Ascending aorta (tissue), 2 donors: ENCODE results near the gene RASSF6. TPM values are rescaled to one million over a fixed set of nuclear protein-coding genes. Genes with fewer than 3 reads are reported as not detected.
A peak's percentile ranks its signal among the peaks of the same experiment; 100 is the strongest.
"Not testable (repeated sequence)": the region's sequence is repeated elsewhere in the genome, so short reads cannot be mapped to it uniquely, and the experiment has no call there.

Experiments used
- DNase-seq, 2 donors: peaks; one replicate each; pipeline ENCODE4 v3.0.0-alpha.2; 2019; ENCODE audit warnings: low spot score in 2 of 2
- H3K27ac ChIP-seq, 2 donors: fragments of 200-600 bp; sonication (generic); one replicate each; pipeline ENCODE4 v1.5.1; 2016 to 2017; ENCODE audit warnings: mild to moderate bottlenecking in 1 of 2
- H3K27me3 ChIP-seq: fragments of 200-600 bp; sonication (generic); one replicate; pipeline ENCODE4 v1.5.1; 2017
- H3K36me3 ChIP-seq, 2 donors: fragments of 200-600 bp; sonication (generic); one replicate each; pipeline ENCODE4 v1.5.1; 2016
- H3K4me1 ChIP-seq, 2 donors: fragments of 200-600 bp; sonication (generic); one replicate each; pipeline ENCODE4 v1.5.1; 2016 to 2017; ENCODE audit warnings: mild to moderate bottlenecking in 1 of 2
- H3K4me3 ChIP-seq, 2 donors: fragments of 200-600 bp; sonication (generic); one replicate each; pipeline ENCODE4 v1.5.1; 2016 to 2017; ENCODE audit warnings: mild to moderate bottlenecking in 1 of 2
- H3K9me3 ChIP-seq, 2 donors: fragments of 200-600 bp; sonication (generic); one replicate each; pipeline ENCODE4 v1.5.1; 2016
- CTCF ChIP-seq, 3 experiments: fragments of 200-600 bp in 2 of 3; fragments of 450-650 bp in 1 of 3; sonication (generic) in 2 of 3; IDR thresholded peaks; one replicate each; pipeline ENCODE4 v1.5.1; 2016 to 2019; ENCODE audit warnings: antibody characterized with exemption in 3 of 3, mild to moderate bottlenecking in 1 of 3, moderate library complexity in 1 of 3
- intact Hi-C: fragments of 100-400 bp; cut with DNase I; formaldehyde crosslinking; loops from one replicate; pipeline ENCODE4 v1.15.1; 2023
- total RNA-seq: library from RNA; depleted of rRNA; stranded (reverse); fragments of >200 nt; gene quantifications from one replicate; pipeline ENCODE4 v1.1.0, GENCODE V29; 2016

Gene RASSF6
- total RNA-seq, result 1.4 TPM

GRCh38 chr4:73620115-73620792, at the start of gene RASSF6:
RASSF6 (minus strand) TSS chr4:73620436; CDS start chr4:73611795, 8,641 bp downstream.
- Histone ChIP-seq H3K9me3 (no peaks in the 10 kb centered on the region), H3K27ac (no peak within 1 kb of the TSS), H3K4me3 (no peak within 1 kb of the TSS), H3K27me3 (peaks cover 3% of the 10 kb centered on the region), H3K36me3 (no peaks in the 10 kb centered on the region), H3K4me1 (no peaks in the 10 kb centered on the region)
- no peak for TF ChIP-seq CTCF (IDR thresholded peaks at IDR 0.05)
- intact Hi-C loops, result no loop called here
- no peak for DNase-seq

- H3K27ac ChIP-seq, result no peak overlapping the region
- no peaks in the 10 kb centered on the region for H3K27me3 ChIP-seq
- no peak for TF ChIP-seq CTCF (IDR thresholded peaks at IDR 0.05)
- H3K36me3 ChIP-seq, result no peaks in the 10 kb centered on the region
- intact Hi-C loops, result loop anchor here (5.0 kb wide), 1 partner anchor 38 kb away; no protein-coding TSS in a partner anchor
- peak overlapping the region; percentile 25 to 44 for H3K4me3 ChIP-seq
- H3K9me3 ChIP-seq, result no peaks in the 10 kb centered on the region
- H3K4me1 ChIP-seq, result peaks cover 0 to 6% of the 10 kb centered on the region in 2 donors
- no peak for DNase-seq
Observed at GRCh38 chr4:73669410-73670183, 49.4 kb upstream of the RASSF6 start.

GRCh38 chr4:73668782-73669201, 48.6 kb upstream of the RASSF6 start:
- Histone ChIP-seq H3K36me3 (no peaks in the 10 kb centered on the region), H3K4me1 (peaks cover 0 to 6% of the 10 kb centered on the region in 2 donors), H3K27ac (peak overlapping the region in 1 of 2 donors; percentile 28), H3K27me3 (no peaks in the 10 kb centered on the region), H3K9me3 (no peaks in the 10 kb centered on the region), H3K4me3 (peak overlapping the region; percentile 25 to 44)
- DNase-seq, result no peak
- intact Hi-C loops, result loop anchor here (5.0 kb wide), 1 partner anchor 39 kb away; no protein-coding TSS in a partner anchor
- TF ChIP-seq CTCF (IDR thresholded peaks at IDR 0.05), result no peak

- intact Hi-C loops, result loop anchor here (5.0 kb wide), 1 partner anchor 41 kb away; no protein-coding TSS in a partner anchor
Observed at GRCh38 chr4:73665924-73666323, 45.7 kb upstream of the RASSF6 start.

GRCh38 chr4:73664470-73664869, 44.2 kb upstream of the RASSF6 start:
- Histone ChIP-seq H3K4me1 (no peaks in the 10 kb centered on the region), H3K27ac (no peak overlapping the region), H3K27me3 (no peaks in the 10 kb centered on the region), H3K4me3 (no peak overlapping the region), H3K36me3 (no peaks in the 10 kb centered on the region), H3K9me3 (no peaks in the 10 kb centered on the region)
- intact Hi-C loops, result loop anchor here (5.0 kb wide), 2 partner anchors 63 to 373 kb away; partner anchors contain the start of gene CXCL3
- no peak for DNase-seq
- TF ChIP-seq CTCF (IDR thresholded peaks at IDR 0.05), result no peak

More at GRCh38 chr4:73665924-73666323, 45.7 kb upstream of the RASSF6 start:
- not testable (repeated sequence) for H3K9me3 ChIP-seq, H3K27me3 ChIP-seq, H3K4me3 ChIP-seq, H3K36me3 ChIP-seq, H3K27ac ChIP-seq, H3K4me1 ChIP-seq, DNase-seq

GRCh38 chr4:73663576-73663975, 43.3 kb upstream of the RASSF6 start:
- Histone ChIP-seq H3K4me1 (no peaks in the 10 kb centered on the region), H3K27ac (no peak overlapping the region), H3K27me3 (no peaks in the 10 kb centered on the region), H3K9me3 (no peaks in the 10 kb centered on the region), H3K4me3 (no peak overlapping the region), H3K36me3 (no peaks in the 10 kb centered on the region)
- no peak for TF ChIP-seq CTCF (IDR thresholded peaks at IDR 0.05)
- intact Hi-C loops, result loop anchor here (2.0 to 5.0 kb wide), 4 partner anchors 64 to 471 kb away; partner anchors contain the start of gene CXCL3
- no peak for DNase-seq
